Measurements from ENCODE around the gene BCL2.
"Not testable (repeated sequence)": the region's sequence is repeated elsewhere in the genome, so short reads cannot be mapped to it uniquely, and the experiment has no call there.

Gene BCL2

DNA sequence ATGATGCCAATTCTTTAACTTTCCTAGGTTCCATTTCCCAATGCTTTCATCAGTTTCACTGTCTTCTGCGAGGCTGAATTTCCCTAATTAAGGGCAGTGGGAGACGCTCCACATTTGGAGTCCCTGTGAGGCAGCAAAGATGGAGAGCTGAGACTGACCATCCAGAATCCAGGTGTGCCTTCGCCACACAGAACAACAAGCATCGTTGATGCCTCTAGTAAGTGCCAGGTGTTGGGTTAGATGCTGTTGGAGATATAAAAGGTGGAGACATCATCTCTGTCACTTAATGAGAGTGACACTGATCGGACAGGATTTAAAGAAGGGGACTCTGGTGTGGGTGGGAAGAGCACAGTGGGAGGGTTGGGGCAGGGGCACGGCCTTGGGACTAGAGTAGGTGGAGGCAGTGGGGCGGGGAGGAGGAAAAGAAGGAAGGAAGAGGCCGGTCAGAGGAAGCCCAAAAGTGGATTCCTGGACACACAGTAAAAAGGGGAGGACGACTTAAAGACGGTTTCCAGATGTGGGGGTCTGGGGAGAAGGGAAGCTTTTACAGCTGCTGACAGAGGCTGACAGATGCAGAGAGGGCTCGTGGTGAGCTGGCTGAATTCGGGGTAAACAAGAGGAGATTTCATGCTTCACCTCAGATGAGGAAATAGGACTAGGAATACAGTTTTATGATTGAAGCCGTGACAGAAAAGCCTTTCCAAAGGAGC is 113.0 kb downstream of the BCL2 start:
- Histone ChIP-seq H3K4me1 (ENCODE audit: control insufficient read depth, insufficient read depth, low read length) (no peaks in the 10 kb centered on the region), H3K9me3 (ENCODE audit: control insufficient read depth, insufficient read depth, low read length) (no peaks in the 10 kb centered on the region), H3K9ac (ENCODE audit: low read depth, low read length) (no peak overlapping the region), H3K27me3 (ENCODE audit: control insufficient read depth, insufficient read depth, low read length) (no peaks in the 10 kb centered on the region), H3K4me3 (ENCODE audit: low read depth, low read length) (no peak overlapping the region), H3K36me3 (ENCODE audit: control insufficient read depth, insufficient read depth, low read length) (no peaks in the 10 kb centered on the region), H3K27ac (ENCODE audit: low read depth, low read length) (no peak overlapping the region)

DNA sequence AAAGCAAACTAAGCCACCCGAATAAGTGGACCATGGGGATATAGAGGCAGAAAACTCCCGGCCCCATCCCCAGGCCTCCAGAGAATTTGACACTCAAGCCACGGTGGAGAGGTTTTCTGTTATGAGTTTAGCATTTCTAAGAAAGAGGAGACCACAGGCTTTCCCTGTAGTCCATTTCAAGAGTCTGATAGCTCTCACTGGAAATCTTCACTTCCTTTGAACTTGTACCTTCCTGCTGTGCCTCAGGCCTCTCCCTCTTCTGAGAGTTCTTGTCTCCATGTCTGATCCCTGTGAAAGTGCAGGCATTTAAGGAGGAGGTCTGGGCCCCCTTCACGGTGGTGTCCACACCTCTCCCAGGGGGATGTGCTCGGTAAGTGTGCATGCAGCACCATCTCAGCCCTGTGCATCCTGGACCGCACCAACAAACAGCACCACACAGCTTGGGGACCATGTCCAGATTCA is 113.7 kb downstream of the BCL2 start:
- Histone ChIP-seq H3K4me1 (ENCODE audit: control insufficient read depth, insufficient read depth, low read length) (no peaks in the 10 kb centered on the region), H3K27ac (ENCODE audit: low read depth, low read length) (no peak overlapping the region), H3K27me3 (ENCODE audit: control insufficient read depth, insufficient read depth, low read length) (no peaks in the 10 kb centered on the region), H3K9me3 (ENCODE audit: control insufficient read depth, insufficient read depth, low read length) (no peaks in the 10 kb centered on the region), H3K9ac (ENCODE audit: low read depth, low read length) (no peak overlapping the region), H3K36me3 (ENCODE audit: control insufficient read depth, insufficient read depth, low read length) (no peaks in the 10 kb centered on the region), H3K4me3 (ENCODE audit: low read depth, low read length) (no peak overlapping the region)

DNA sequence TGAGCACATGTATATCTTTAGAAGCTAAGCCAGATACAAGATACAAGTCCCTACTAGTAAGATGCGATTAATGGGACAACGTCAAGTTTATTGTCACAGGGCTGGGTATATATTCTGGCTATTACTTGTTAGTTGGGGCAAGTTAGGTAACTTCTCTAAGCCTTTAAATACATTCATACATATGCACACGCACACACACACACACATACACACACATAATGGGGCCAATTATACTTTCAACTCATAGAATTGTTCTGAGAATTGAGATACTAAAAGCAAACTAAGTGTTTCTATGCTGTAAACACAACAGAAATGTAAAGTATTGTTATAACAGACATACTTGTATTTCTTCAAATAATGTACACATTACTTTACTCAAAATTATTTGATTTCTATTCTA is 116.1 kb downstream of the BCL2 start:
- H3K4me1 ChIP-seq (ENCODE audit: control insufficient read depth, insufficient read depth, low read length), result no peaks in the 10 kb centered on the region
- no peaks in the 10 kb centered on the region for H3K36me3 ChIP-seq (ENCODE audit: control insufficient read depth, insufficient read depth, low read length)
- no peak overlapping the region for H3K4me3 ChIP-seq (ENCODE audit: low read depth, low read length)
- no peak overlapping the region for H3K9ac ChIP-seq (ENCODE audit: low read depth, low read length)
- H3K9me3 ChIP-seq (ENCODE audit: control insufficient read depth, insufficient read depth, low read length), result no peaks in the 10 kb centered on the region
- H3K27ac ChIP-seq (ENCODE audit: low read depth, low read length), result no peak overlapping the region
- H3K27me3 ChIP-seq (ENCODE audit: control insufficient read depth, insufficient read depth, low read length), result no peaks in the 10 kb centered on the region

DNA sequence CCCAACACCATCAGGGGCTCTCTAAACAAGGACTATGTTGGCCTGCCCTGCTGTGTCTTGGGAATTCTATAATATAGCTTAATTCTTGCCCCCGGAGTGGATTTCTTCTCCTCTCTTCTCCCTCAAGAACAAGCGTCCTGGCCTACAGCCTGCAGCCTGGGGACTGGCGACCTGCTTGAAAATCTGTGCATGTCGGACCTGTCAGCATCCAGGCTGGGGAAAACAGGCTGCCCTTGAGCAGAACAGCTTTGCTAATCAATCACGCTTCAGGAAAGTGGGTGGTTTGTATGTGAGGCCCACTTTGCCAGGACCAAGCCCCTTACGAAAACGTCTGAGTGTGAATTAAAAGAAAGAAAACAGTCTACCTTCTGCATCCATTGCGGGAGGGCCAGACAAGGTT is 116.7 kb downstream of the BCL2 start:
- no peak overlapping the region for H3K27ac ChIP-seq (ENCODE audit: low read depth, low read length)
- peaks cover 2% of the 10 kb centered on the region; the same call in 1 of the 2 replicates for H3K4me1 ChIP-seq (ENCODE audit: control insufficient read depth, insufficient read depth, low read length)
- H3K36me3 ChIP-seq (ENCODE audit: control insufficient read depth, insufficient read depth, low read length), result no peaks in the 10 kb centered on the region
- H3K27me3 ChIP-seq (ENCODE audit: control insufficient read depth, insufficient read depth, low read length), result no peaks in the 10 kb centered on the region
- no peak overlapping the region for H3K9ac ChIP-seq (ENCODE audit: low read depth, low read length)
- H3K4me3 ChIP-seq (ENCODE audit: low read depth, low read length), result no peak overlapping the region
- no peaks in the 10 kb centered on the region for H3K9me3 ChIP-seq (ENCODE audit: control insufficient read depth, insufficient read depth, low read length)

DNA sequence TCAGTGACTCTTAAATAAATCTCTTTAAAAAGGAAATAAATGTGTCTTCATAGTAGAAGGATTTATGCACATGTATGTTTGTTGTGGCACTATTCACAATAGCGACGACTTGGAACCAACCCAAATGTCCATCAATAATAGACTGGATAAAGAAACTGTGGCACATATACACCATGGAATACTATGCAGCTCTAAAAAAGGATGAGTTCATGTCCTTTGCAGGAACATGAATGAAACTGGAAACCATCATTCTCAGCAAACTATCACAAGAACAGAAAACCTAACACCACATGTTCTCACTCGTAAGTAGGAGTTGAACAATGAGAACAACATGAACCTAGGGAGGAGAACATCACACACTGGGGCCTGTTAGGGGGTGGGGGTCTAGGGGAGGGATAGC is 118.1 kb downstream of the BCL2 start:
- H3K27ac ChIP-seq (ENCODE audit: low read depth, low read length); H3K27me3 ChIP-seq (ENCODE audit: control insufficient read depth, insufficient read depth, low read length); H3K9me3 ChIP-seq (ENCODE audit: control insufficient read depth, insufficient read depth, low read length); H3K9ac ChIP-seq (ENCODE audit: low read depth, low read length); H3K4me3 ChIP-seq (ENCODE audit: low read depth, low read length); H3K36me3 ChIP-seq (ENCODE audit: control insufficient read depth, insufficient read depth, low read length); H3K4me1 ChIP-seq (ENCODE audit: control insufficient read depth, insufficient read depth, low read length): not testable (repeated sequence)

DNA sequence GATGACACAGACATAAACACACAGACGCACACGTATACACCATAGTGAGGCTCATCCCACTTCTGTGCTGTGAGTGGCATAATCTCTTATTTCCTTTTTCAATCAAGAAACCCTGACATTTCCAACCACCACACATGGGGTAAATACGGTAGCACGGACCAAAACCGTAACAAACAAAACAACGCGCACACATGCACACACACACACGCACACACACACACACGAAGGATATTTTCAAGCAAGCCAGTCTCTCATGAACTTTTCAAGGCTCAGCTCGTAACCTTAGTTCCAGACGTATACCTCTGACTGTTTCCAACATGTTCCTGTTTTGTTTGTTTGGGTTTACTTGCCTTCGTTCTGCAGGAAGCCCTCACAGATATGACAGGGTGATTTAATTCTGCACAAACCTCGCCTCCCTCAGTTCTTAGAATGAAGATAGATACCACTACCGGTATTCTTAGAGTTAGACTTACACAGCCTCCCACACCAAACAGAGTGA is 119.8 kb downstream of the BCL2 start:
- Histone ChIP-seq H3K9ac (ENCODE audit: low read depth, low read length) (no peak overlapping the region), H3K27ac (ENCODE audit: low read depth, low read length) (no peak overlapping the region), H3K4me3 (ENCODE audit: low read depth, low read length) (no peak overlapping the region), H3K4me1 (ENCODE audit: control insufficient read depth, insufficient read depth, low read length) (peaks cover 5% of the 10 kb centered on the region; the same call in 1 of the 2 replicates), H3K9me3 (ENCODE audit: control insufficient read depth, insufficient read depth, low read length) (no peaks in the 10 kb centered on the region), H3K27me3 (ENCODE audit: control insufficient read depth, insufficient read depth, low read length) (no peaks in the 10 kb centered on the region), H3K36me3 (ENCODE audit: control insufficient read depth, insufficient read depth, low read length) (no peaks in the 10 kb centered on the region)

DNA sequence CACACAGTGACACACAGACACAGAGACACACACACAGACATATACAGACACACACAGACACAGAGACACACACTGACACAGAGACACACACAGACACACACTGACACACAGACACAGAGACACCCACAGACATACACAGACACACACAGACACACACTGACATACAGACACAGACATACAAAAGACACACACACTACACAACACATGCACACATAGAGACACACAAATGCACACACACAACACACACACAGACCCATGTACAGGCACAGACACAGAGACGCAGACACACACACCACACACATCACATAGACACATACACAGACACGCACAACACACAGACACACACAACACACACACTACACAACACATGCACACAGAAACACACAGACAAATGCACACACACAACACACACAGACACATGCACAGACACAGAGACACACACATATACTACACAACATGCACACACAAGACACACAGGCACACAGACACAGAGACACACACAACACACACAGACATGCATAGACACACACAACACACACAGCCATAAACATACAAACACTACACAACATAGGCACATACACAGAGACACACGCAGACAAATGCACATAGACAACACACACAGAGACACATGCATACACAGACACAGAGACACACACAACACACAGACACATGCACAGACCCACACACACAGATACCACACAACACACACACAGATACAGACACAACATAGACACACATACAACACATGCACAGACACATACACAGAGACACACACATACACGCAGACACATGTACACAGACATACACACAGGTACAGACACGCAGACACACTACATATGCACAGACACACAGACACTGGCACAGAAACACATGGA is 120.5 kb downstream of the BCL2 start:
- Histone ChIP-seq H3K9ac (ENCODE audit: low read depth, low read length) (no peak overlapping the region), H3K4me1 (ENCODE audit: control insufficient read depth, insufficient read depth, low read length) (peaks cover 5% of the 10 kb centered on the region; the same call in 1 of the 2 replicates)

DNA sequence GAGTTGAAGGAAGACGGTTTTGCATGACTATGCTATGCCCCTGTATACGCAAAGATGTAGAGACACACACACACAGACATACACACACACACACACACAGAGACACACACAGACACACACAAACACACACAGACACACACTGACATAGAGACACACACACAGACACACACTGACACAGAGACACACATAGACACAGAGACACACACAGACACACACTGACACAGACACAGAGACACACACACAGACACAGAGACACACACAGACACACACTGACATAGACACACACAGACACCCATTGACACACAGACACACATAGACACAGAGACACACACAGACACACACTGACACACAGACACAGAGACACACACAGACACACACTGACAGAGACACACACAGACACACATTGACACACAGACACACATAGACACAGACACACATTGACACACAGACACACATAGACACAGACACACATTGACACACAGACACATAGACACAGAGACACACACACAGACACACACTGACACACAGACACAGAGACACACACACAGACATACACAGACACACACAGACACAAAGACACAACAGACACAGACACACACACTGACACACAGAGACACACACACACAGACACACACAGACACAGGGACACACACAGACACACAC is 121.3 kb downstream of the BCL2 start:
- no peak overlapping the region for H3K27ac ChIP-seq (ENCODE audit: low read depth, low read length)
- no peak overlapping the region for H3K4me3 ChIP-seq (ENCODE audit: low read depth, low read length)
- peaks cover 5% of the 10 kb centered on the region; the same call in 1 of the 2 replicates for H3K4me1 ChIP-seq (ENCODE audit: control insufficient read depth, insufficient read depth, low read length)
- no peaks in the 10 kb centered on the region for H3K36me3 ChIP-seq (ENCODE audit: control insufficient read depth, insufficient read depth, low read length)
- no peak overlapping the region for H3K9ac ChIP-seq (ENCODE audit: low read depth, low read length)
- no peaks in the 10 kb centered on the region for H3K9me3 ChIP-seq (ENCODE audit: control insufficient read depth, insufficient read depth, low read length)
- no peaks in the 10 kb centered on the region for H3K27me3 ChIP-seq (ENCODE audit: control insufficient read depth, insufficient read depth, low read length)

More for the DNA sequence above, 120.5 kb downstream of the BCL2 start:
- Histone ChIP-seq H3K27ac (ENCODE audit: low read depth, low read length) (no peak overlapping the region), H3K4me3 (ENCODE audit: low read depth, low read length) (no peak overlapping the region), H3K27me3 (ENCODE audit: control insufficient read depth, insufficient read depth, low read length) (no peaks in the 10 kb centered on the region), H3K9me3 (ENCODE audit: control insufficient read depth, insufficient read depth, low read length) (no peaks in the 10 kb centered on the region), H3K36me3 (ENCODE audit: control insufficient read depth, insufficient read depth, low read length) (no peaks in the 10 kb centered on the region)

DNA sequence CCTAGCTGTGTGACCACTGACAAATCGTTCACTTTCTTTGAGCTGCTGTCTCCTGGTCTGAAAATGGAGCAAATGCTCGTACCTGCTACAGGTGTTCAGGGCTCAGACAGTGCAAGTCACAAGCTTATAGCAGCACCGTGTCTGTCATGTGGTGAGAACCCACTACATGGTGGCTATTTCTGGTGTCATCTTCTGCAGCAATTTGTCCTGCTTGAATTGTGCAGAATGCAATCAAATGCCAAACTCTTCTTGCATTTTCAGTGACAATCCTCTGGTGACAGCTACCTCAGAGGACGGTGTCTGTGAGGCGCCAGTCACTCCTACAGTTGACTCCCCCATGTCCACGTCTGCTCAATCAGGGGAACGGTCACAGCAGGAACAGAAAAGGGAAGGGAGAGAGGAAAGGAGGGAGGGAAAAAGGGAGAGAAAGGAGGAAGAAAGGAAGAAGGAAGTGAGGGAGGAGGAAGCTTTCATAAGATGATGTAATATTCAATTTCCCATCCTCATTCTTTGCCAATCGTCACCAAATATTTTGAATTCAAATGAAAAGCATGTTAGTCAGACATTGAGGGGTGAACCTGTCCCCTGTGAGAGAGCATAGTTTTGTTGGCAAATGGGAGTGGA is 122.2 kb downstream of the BCL2 start:
- Histone ChIP-seq H3K27me3 (ENCODE audit: control insufficient read depth, insufficient read depth, low read length) (no peaks in the 10 kb centered on the region), H3K36me3 (ENCODE audit: control insufficient read depth, insufficient read depth, low read length) (no peaks in the 10 kb centered on the region), H3K4me3 (ENCODE audit: low read depth, low read length) (no peak overlapping the region), H3K4me1 (ENCODE audit: control insufficient read depth, insufficient read depth, low read length) (peaks cover 5% of the 10 kb centered on the region; the same call in 1 of the 2 replicates), H3K9ac (ENCODE audit: low read depth, low read length) (no peak overlapping the region), H3K27ac (ENCODE audit: low read depth, low read length) (no peak overlapping the region), H3K9me3 (ENCODE audit: control insufficient read depth, insufficient read depth, low read length) (no peaks in the 10 kb centered on the region)

DNA sequence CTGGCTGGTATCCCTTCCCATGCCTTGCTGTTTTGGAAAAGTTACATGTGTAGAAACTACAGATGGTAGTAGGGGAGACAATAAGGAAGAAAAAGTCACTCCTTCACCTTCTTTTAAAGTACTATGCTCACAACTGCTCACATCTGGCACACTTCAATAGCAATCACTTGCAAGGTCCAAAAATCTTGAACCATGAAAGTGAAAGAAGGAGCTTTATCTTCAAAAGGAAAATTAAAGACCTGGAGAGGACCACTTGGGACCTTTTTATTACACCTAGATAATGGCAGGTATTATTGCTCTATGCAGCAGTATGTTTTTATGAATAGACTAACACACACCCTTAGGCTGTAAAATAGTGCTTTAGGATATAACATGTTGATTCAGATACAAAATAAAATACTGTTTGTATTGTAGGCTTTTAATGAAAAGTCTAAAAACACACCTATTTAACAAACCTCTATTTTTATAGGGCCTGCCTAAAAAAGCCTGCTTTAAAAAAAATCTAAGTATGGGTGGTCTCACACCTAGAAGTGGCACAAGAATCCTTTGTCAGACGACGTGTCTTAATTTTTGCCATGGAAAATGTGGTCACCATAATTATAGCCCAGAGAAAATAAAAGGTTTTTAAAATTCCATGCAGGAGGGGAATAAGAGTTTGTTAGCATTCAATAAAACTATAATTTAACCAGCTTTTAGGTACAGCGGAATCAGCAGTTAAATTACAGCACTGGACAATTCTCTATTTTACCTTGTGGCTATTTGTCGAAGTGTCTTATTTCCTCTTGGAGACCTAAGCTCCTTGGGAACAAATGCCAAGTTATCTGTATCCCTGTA is 124.0 kb downstream of the BCL2 start:
- Histone ChIP-seq H3K36me3 (ENCODE audit: control insufficient read depth, insufficient read depth, low read length) (no peaks in the 10 kb centered on the region), H3K4me3 (ENCODE audit: low read depth, low read length) (no peak overlapping the region), H3K27ac (ENCODE audit: low read depth, low read length) (no peak overlapping the region), H3K4me1 (ENCODE audit: control insufficient read depth, insufficient read depth, low read length) (peaks cover 5% of the 10 kb centered on the region; the same call in 1 of the 2 replicates), H3K9me3 (ENCODE audit: control insufficient read depth, insufficient read depth, low read length) (no peaks in the 10 kb centered on the region), H3K27me3 (ENCODE audit: control insufficient read depth, insufficient read depth, low read length) (no peaks in the 10 kb centered on the region), H3K9ac (ENCODE audit: low read depth, low read length) (no peak overlapping the region)

All from HUES48 (cell line).